Mammary epithelial cell (primary cell): ENCODE results near the gene DBI.

Source experiments
- CTCF ChIP-seq, 2 donors: IDR thresholded peaks in 1 of 2; conservative IDR thresholded peaks in 1 of 2; 2 replicates each; pipeline ENCODE4 v1.5.1; 2011 to 2012; ENCODE audit warnings: inconsistent platforms in 2 of 2, low read length in 2 of 2, mild to moderate bottlenecking in 2 of 2, control low read depth in 1 of 2, low read depth in 1 of 2; ENCODE audit not compliant: insufficient read depth in 1 of 2; ENCODE audit errors: extremely low read depth in 1 of 2
- EZH2 ChIP-seq: IDR thresholded peaks from 2 replicates; pipeline ENCODE4 v1.6.1; 2012; ENCODE audit warnings: low read length, inconsistent platforms, borderline replicate concordance

- TF ChIP-seq CTCF (conservative IDR thresholded peaks at IDR 0.05 in 1 of 2, IDR thresholded peaks at IDR 0.05 in 1 of 2; ENCODE audit: extremely low read depth in 1 of 2, insufficient read depth in 1 of 2, low read depth in 1 of 2, low read length in 2 of 2) (no peak), EZH2 (no peak)
Measured at GRCh38 chr2:119389615-119390306, 23.0 kb downstream of the DBI start.
